Suprapubic skin (tissue), 4 donors: ENCODE results near the gene SOWAHB. TPM values are rescaled to one million over a fixed set of nuclear protein-coding genes. Genes with fewer than 3 reads are reported as not detected.
"Not testable (repeated sequence)": the region's sequence is repeated elsewhere in the genome, so short reads cannot be mapped to it uniquely, and the experiment has no call there.

ENCODE experiments used
- DNase-seq, 2 donors: peaks; one replicate each; pipeline ENCODE4 v3.0.0-alpha.2; 2019; ENCODE audit warnings: low spot score in 2 of 2
- H3K27ac ChIP-seq: fragments of 200-600 bp; sonication (generic); one replicate; pipeline ENCODE4 v1.5.1; 2019
- H3K27me3 ChIP-seq: fragments of 200-600 bp; sonication (generic); one replicate; pipeline ENCODE4 v1.5.1; 2019
- H3K36me3 ChIP-seq: fragments of 200-600 bp; sonication (generic); one replicate; pipeline ENCODE4 v1.5.1; 2019
- H3K4me1 ChIP-seq: fragments of 200-600 bp; sonication (generic); one replicate; pipeline ENCODE4 v1.5.1; 2019
- H3K4me3 ChIP-seq: fragments of 200-600 bp; sonication (generic); one replicate; pipeline ENCODE4 v1.5.1; 2019; ENCODE audit warnings: mild to moderate bottlenecking
- H3K9me3 ChIP-seq: fragments of 200-600 bp; sonication (generic); one replicate; pipeline ENCODE4 v1.5.1; 2019
- EP300 ChIP-seq: sonication (generic); formaldehyde crosslinking; IDR thresholded peaks from one replicate; pipeline ENCODE4 v1.6.1; 2017; ENCODE audit warnings: antibody characterized with exemption
- POLR2A ChIP-seq, 2 donors: fragments of 450-650 bp; IDR thresholded peaks; one replicate each; pipeline ENCODE4 v1.6.1; 2017; ENCODE audit warnings: antibody characterized with exemption in 2 of 2, mild to moderate bottlenecking in 2 of 2, moderate library complexity in 2 of 2
- POLR2AphosphoS5 ChIP-seq, 3 donors: sonication (generic); formaldehyde crosslinking; IDR thresholded peaks; one replicate each; pipeline ENCODE4 v1.6.1; 2017; ENCODE audit warnings: antibody characterized with exemption in 3 of 3
- WGBS: methylation state at CpG from one replicate; pipeline ENCODE4 v1.1.5; 2018; 5-methylcytosine and 5-hydroxymethylcytosine counted together
- total RNA-seq, 4 donors: library from RNA; depleted of rRNA; stranded (reverse); fragments of >200 nt; gene quantifications; one replicate each; pipeline ENCODE4 v1.1.0, GENCODE V29; 2016
- TF ChIP-seq, protein P1 (sequence below), 2 donors: fragments of 200-600 bp in 1 of 2; fragments of 450-650 bp in 1 of 2; sonication (generic) in 1 of 2; IDR thresholded peaks; one replicate each; pipeline ENCODE4 v1.5.1; 2016 to 2019; ENCODE audit warnings: antibody characterized with exemption in 2 of 2, mild to moderate bottlenecking in 1 of 2, moderate library complexity in 1 of 2

Gene SOWAHB
- total RNA-seq, 4 donors from 2014 or later, result 1.9 to 3.6 (median 3.3) TPM

DNA sequence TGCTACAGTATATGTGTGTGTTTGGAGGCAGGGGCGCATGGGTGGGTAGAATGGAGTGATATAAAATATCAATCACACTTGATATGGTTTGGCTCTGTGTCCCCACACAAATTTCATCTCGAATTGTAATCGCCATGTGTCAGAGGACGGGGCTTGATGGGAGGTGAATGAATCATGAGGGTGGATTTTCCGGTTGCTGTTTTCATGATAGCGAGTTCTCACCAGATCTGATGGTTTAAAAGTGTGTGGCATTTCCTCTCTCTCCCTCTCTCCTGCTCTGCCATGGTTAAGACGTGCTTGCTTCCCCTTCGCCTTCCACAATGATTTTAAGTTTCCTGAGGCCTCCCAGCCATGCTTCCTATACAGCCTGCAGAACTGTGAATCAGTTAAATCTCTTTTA lies 14.8 kb downstream of the SOWAHB start:
- no peaks in the 10 kb centered on the region for H3K9me3 ChIP-seq
- no peak overlapping the region for H3K27ac ChIP-seq
- WGBS, result 73% methylated on average over 8 of the region's 8 CpGs
- no peaks in the 10 kb centered on the region for H3K27me3 ChIP-seq
- no peaks in the 10 kb centered on the region for H3K36me3 ChIP-seq
- TF ChIP-seq POLR2A (IDR thresholded peaks at IDR 0.05), result no peak
- TF ChIP-seq POLR2AphosphoS5 (IDR thresholded peaks at IDR 0.05), result no peak
- no peak for TF ChIP-seq EP300
- TF ChIP-seq, protein P1, sequence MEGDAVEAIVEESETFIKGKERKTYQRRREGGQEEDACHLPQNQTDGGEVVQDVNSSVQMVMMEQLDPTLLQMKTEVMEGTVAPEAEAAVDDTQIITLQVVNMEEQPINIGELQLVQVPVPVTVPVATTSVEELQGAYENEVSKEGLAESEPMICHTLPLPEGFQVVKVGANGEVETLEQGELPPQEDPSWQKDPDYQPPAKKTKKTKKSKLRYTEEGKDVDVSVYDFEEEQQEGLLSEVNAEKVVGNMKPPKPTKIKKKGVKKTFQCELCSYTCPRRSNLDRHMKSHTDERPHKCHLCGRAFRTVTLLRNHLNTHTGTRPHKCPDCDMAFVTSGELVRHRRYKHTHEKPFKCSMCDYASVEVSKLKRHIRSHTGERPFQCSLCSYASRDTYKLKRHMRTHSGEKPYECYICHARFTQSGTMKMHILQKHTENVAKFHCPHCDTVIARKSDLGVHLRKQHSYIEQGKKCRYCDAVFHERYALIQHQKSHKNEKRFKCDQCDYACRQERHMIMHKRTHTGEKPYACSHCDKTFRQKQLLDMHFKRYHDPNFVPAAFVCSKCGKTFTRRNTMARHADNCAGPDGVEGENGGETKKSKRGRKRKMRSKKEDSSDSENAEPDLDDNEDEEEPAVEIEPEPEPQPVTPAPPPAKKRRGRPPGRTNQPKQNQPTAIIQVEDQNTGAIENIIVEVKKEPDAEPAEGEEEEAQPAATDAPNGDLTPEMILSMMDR (IDR thresholded peaks at IDR 0.05), result no peak
- H3K4me1 ChIP-seq, result no peaks in the 10 kb centered on the region
- H3K4me3 ChIP-seq, result no peak overlapping the region
- no peak for DNase-seq

DNA sequence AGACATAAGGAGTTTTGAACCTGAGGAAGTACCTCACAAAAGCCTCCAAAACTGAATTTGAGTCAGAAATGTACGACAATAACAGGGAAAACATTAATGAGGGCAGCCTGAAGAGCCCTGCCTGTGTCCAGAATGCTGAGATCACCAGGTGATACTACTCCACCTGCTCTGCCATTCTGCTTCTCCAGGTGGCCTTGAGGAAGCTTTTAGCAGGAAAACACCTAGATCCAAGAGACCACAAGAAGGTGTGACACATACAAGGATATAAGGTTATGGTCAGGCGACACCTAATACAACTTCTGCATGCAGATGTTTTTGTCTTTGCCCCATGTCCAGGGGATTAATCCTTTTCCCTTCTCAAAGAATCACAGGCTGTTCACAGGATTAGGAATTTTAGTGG lies 15.3 kb downstream of the SOWAHB start:
- TF ChIP-seq, protein P1 (IDR thresholded peaks at IDR 0.05), result no peak
- TF ChIP-seq POLR2AphosphoS5 (IDR thresholded peaks at IDR 0.05), result no peak
- no peak for TF ChIP-seq EP300
- no peak for TF ChIP-seq POLR2A (IDR thresholded peaks at IDR 0.05)
- H3K27ac ChIP-seq, result no peak overlapping the region
- no peak for DNase-seq

DNA sequence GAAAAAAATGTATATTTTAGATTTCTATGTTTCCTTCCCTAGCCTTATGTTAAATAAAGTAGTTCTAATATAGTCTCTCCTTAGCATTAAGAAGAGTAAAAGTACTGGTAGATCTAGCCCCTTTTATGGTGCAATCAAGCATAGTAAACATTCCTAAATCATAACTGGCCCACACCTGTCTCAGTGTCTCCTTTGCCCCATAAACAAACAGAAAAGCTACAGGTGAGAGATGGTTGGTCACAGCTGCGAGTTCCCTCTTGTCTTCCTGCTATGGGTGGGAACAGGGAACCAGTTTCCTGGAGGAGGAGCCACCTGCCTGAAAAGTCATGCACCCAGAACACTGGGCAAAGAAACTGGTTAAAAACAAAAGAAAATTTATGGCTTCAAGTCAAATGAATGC lies 16.6 kb downstream of the SOWAHB start:
- no peak for TF ChIP-seq POLR2A (IDR thresholded peaks at IDR 0.05)
- TF ChIP-seq POLR2AphosphoS5 (IDR thresholded peaks at IDR 0.05), result no peak
- TF ChIP-seq, protein P1 (IDR thresholded peaks at IDR 0.05), result no peak
- TF ChIP-seq EP300, result no peak
- Histone ChIP-seq H3K4me3 (no peak overlapping the region), H3K27me3 (no peaks in the 10 kb centered on the region), H3K36me3 (no peaks in the 10 kb centered on the region), H3K27ac (no peak overlapping the region), H3K9me3 (no peaks in the 10 kb centered on the region), H3K4me1 (no peaks in the 10 kb centered on the region)
- WGBS, result 42% methylated on average over 1 of the region's 1 CpG
- no peak for DNase-seq

More for the DNA sequence above, 15.3 kb downstream of the SOWAHB start:
- WGBS, result 95% methylated on average over 2 of the region's 2 CpGs
- Histone ChIP-seq H3K9me3 (no peaks in the 10 kb centered on the region), H3K27me3 (no peaks in the 10 kb centered on the region), H3K36me3 (no peaks in the 10 kb centered on the region), H3K4me1 (no peaks in the 10 kb centered on the region), H3K4me3 (no peak overlapping the region)

DNA sequence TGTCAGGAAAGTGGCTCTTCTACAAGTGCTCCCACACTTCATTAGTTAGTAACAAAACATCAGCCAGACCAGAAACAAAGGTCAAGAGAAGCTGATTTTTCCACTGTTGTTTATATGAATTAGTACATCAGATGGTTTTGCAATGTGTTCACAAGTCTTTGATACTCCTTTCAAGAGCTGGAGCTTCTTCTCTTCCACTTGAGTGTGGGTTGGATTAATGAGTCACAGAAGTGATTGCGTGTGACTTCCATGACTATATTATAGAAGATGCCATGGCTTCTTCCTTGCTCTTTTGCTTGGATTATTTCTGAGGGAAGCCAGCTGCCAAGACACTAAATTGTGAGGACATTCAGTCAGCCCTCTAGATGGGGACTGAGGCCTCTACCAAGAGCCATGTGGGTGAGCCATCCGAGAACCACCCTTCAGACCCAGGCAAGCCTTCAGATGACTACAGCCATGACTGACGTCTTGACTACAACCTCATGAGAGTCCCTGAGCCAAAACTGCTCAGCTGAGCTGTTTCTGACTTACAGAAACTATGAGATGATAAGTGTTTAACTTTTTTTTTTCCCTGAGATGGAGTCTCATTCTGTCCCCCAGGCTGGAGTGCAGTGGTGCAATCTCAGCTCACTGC lies 18.1 kb downstream of the SOWAHB start:
- no peak overlapping the region for H3K27ac ChIP-seq
- no peaks in the 10 kb centered on the region for H3K36me3 ChIP-seq
- no peak for TF ChIP-seq EP300
- TF ChIP-seq, protein P1 (IDR thresholded peaks at IDR 0.05), result no peak
- no peak for TF ChIP-seq POLR2A (IDR thresholded peaks at IDR 0.05)
- TF ChIP-seq POLR2AphosphoS5 (IDR thresholded peaks at IDR 0.05), result no peak
- no peak overlapping the region for H3K4me3 ChIP-seq
- H3K4me1 ChIP-seq, result no peaks in the 10 kb centered on the region
- no peaks in the 10 kb centered on the region for H3K27me3 ChIP-seq
- 69% methylated on average over 3 of the region's 3 CpGs for WGBS
- no peaks in the 10 kb centered on the region for H3K9me3 ChIP-seq
- no peak for DNase-seq

DNA sequence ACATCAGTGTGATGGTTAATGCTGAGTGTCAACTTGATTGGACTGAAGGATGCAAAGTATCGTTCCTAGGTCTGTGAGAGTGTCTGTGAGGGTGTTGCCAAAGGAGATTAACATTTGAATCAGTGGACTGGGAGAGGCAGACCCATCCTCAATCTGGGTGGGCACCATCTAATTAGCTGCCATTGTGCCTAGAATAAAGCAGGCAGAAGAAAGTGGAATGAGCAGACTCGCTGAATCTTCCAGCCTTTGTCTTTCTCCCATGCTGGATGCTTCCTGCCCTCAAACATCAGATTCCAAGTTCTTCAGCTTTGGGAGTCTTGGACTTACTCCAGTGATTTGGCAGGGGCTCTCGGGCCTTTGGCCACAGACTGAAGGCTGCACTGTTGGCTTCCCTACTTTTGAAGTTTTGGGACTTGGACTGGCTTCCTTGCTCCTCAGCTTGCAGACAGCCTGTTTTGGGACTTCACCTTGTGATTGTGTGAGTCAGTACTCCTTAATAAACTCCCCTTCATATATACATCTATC lies 19.2 kb downstream of the SOWAHB start:
- not testable (repeated sequence) for H3K36me3 ChIP-seq, DNase-seq, H3K27ac ChIP-seq, H3K4me1 ChIP-seq, H3K9me3 ChIP-seq, H3K4me3 ChIP-seq, H3K27me3 ChIP-seq
- WGBS, result 64% methylated on average over 3 of the region's 3 CpGs

DNA sequence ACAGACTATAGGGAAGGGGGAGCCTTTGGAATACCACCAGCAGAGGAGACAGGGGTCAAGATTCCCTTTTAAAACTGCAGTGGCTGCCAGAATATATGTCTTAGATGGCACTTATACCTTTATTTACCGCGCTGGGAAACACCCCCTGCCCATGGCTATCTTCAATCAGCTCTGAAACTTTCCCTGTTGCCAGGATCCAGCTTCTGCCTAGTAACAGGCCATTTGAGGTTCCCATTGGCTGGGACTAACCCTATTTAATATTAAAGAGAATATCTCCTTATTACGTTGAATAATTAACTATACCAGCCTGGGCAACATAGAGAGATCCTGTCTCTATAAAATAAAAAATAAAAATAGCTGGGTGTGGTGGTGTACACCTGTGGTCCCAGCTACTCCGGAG lies 23.8 kb downstream of the SOWAHB start:
- no peaks in the 10 kb centered on the region for H3K36me3 ChIP-seq
- no peaks in the 10 kb centered on the region for H3K27me3 ChIP-seq
- WGBS, result 77% methylated on average over 4 of the region's 4 CpGs
- H3K9me3 ChIP-seq, result no peaks in the 10 kb centered on the region
- no peak overlapping the region for H3K27ac ChIP-seq
- no peaks in the 10 kb centered on the region for H3K4me1 ChIP-seq
- TF ChIP-seq POLR2A (IDR thresholded peaks at IDR 0.05) (no peak), EP300 (no peak), POLR2AphosphoS5 (IDR thresholded peaks at IDR 0.05) (no peak)
- TF ChIP-seq, protein P1 (IDR thresholded peaks at IDR 0.05), result no peak
- DNase-seq, result no peak
- H3K4me3 ChIP-seq, result no peak overlapping the region
